ENCODE data around the gene CAMKK2.
"Not testable (repeated sequence)": the region's sequence is repeated elsewhere in the genome, so short reads cannot be mapped to it uniquely, and the experiment has no call there.

The CAMKK2 gene

GRCh38 chr12:121245951-121246350, 50.6 kb downstream of the CAMKK2 start:
- no peak for DNase-seq (ENCODE audit: low read depth)

DNA sequence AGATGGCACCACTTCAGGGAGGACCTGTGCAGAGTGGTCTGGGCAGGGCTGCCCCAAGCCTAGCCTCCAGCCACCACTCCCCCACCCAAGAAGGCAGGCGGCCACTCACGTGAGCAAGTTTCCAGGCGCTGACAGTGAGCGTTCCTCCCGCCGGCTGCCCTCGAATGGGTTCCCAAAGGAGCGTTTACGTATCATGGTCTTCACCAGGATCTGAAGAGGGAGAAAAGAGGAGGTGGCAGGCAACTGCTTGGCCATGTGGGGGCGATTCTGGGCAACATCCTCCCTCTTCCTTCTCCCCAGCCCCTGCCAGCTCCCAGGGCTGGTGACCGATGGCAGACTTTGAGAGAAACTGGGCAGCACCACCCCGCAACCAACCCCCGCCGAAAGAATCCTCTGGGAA, 51.5 kb downstream of the CAMKK2 start:
- no peak for DNase-seq (ENCODE audit: low read depth)

GRCh38 chr12:121241156-121241970, 55.1 kb downstream of the CAMKK2 start:
- DNase-seq (ENCODE audit: low read depth): no peak

DNA sequence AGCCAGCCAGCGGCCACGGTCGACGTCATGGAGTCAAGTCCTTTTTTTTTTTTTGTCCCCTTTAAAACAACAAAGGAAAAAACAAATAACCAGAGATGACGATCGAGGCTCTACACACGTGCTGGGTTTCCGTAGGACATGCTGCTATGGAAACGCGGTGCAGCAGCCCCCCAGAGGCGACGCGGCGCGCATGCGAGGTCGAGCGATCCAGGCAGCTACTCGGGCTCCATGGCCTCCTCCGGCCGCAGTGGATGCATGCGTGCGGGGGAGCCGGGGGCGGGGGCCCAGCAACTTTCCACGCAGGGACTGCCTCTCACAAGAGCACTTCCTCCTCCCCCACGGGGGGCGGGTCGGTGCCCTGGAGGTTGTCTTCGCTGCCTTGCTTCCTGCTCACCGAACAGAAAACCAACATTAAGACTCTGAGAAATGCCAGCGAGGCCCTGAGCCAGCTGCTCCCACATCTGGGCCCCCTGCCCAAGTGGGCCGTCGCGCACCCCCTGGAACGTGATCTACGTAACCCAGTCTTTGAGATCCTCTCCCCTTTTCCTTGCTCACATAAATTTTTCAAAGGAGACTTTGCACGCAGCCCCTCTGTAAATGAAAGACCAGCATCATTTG, 55.9 kb downstream of the CAMKK2 start:
- peak; percentile 85 for DNase-seq (ENCODE audit: low read depth)

DNA sequence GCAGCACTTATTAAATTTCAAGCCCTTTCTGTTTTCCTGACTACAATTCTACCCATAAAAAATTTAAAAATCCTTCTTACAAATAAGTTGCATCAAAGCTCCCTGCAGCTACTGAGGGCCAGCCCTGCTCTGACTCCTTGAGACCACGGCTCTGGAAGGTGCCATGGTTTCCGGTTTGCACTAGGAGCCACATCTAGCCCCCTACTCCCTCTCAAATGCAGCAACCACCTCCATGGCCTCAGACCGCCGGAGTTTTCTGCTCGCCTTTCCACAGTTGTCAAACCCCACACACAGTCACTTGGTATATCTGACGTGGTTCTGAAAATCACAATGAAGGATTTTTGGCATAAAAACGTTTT, 56.5 kb downstream of the CAMKK2 start:
- DNase-seq (ENCODE audit: low read depth): no peak

GRCh38 chr12:121239351-121240061, 57.0 kb downstream of the CAMKK2 start:
- DNase-seq (ENCODE audit: low read depth): no peak

DNA sequence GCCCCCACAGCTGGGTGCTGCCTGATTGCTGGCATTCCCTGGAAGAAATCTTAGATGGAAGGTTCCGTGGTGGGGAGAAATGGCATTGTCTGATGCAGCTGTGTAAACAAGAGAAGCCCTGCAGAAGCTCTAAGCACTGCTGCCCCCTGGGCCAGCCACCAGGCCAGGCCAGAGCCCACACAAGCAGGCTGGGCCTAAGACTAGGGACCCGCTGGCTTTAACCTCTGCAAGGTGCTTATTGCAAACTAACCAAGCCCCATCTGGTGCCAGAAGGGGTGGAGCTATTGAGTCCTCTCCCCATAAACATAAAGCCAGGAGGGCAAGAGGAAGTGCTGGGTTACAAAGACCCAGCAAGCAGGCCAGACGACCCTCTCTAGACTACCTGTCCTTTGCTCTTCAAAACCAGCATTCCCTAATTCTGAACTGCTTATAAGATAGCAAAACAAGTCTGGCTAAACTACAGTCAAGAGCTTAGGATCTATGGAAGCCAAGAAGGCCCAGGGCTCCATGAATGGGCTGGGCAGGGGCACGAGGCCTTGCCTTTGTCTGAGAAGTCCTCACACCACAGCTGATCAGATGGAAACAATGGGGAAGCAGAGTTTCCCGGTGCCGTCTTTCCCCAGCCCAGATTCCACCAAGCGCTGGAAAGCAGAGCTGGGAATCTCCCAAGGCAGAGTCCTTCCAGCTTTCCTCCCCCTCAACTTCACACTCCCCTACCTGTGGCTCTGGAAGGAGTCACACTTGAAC, 57.7 kb downstream of the CAMKK2 start:
- no peak for DNase-seq (ENCODE audit: low read depth)

DNA sequence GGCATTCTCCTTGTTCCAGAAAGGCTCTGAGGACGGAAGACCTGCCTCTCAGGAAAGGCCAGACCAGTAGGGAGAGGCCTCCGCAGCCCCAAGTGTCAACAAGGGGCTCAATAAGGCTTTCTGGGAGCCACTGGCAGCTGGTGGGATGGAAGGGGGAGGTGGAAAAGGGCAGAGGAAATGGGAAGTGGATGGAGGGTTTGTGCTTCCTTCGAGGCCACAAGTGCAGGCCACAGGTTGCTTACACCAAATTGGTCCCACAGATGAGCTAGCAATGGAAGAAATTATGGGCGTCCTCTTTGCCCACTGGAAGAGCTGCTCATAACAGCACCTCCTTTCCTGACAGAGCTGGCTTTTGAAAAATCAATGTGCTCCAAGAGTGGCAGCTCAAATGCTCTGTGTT, 58.4 kb downstream of the CAMKK2 start:
- DNase-seq (ENCODE audit: low read depth): no peak

DNA sequence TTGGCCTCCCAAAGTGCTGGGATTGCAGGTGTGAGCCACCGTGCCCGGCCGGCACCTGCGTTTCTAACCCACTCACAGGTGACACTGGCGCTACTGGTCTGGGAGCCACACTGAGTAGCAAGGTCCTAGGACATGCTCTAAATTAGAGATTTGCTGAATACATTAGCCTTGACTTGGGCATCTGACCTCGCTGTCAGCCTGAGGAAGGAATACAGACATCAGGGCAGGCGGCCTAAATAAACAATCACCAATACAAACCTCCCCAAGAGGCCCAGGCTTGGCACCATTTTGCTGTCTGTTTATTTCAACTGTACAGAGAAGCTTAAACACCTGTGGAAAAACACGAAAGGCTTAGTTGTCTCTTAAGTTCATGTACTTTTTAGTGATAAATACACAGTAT, 59.1 kb downstream of the CAMKK2 start:
- DNase-seq (ENCODE audit: low read depth): no peak

GRCh38 chr12:121236776-121237175, 59.7 kb downstream of the CAMKK2 start:
- DNase-seq (ENCODE audit: low read depth): no peak

DNA sequence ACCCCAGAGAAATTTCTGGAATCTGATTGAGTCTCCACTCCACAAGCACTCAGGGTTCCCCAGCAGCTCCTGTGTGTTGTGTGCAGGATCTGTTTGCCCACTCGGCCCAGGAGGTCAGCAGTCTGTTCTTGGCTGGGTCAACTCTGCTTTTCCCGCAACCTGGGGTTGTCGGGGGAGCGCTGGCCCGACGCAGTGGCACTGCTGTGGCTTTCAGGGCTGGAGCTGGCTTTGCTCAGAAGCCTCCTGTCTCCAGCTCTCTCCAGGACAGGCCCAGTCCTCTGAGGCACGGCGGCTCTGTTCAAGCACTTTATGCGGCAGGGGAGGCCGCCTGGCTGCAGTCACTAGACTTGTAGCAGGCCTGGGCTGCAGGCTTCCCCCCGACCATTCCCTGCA, 62.9 kb downstream of the CAMKK2 start:
- DNase-seq (ENCODE audit: low read depth): no peak

- DNase-seq (ENCODE audit: low read depth): no peak
Measured at GRCh38 chr12:121232977-121233627, 63.4 kb downstream of the CAMKK2 start.

- DNase-seq (ENCODE audit: low read depth): no peak
Measured at GRCh38 chr12:121232163-121232562, 64.3 kb downstream of the CAMKK2 start.

GRCh38 chr12:121230538-121230907, 66.0 kb downstream of the CAMKK2 start:
- DNase-seq (ENCODE audit: low read depth): no peak

- not testable (repeated sequence) for DNase-seq (ENCODE audit: low read depth)
Measured at GRCh38 chr12:121229826-121230537, 66.5 kb downstream of the CAMKK2 start.

GRCh38 chr12:121228919-121229665, 67.4 kb downstream of the CAMKK2 start:
- DNase-seq (ENCODE audit: low read depth): no peak

- no peak for DNase-seq (ENCODE audit: low read depth)
Measured at GRCh38 chr12:121227294-121227693, 69.2 kb downstream of the CAMKK2 start.

DNA sequence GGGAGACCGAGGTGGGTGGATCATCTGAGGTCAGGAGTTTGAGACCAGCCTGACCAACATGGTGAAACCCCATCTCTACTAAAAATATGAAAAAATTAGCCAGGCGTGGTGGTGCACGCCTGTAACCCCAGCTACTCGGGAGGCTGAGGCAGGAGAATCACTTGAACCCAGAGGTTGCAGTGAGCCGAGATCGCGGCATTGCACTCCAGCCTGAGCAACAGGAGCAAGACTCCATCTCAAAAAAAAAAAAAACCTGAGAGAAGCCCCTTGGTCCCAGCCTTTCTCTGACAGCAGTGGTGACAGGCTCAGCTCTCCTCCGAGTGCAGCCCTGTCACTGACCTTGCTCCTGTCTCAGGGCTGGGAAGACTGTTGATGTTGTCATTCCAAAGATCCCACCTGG, 69.6 kb downstream of the CAMKK2 start:
- not testable (repeated sequence) for DNase-seq (ENCODE audit: low read depth)

- DNase-seq (ENCODE audit: low read depth): no peak
Measured at GRCh38 chr12:121226399-121226798, 70.1 kb downstream of the CAMKK2 start.

- no peak for DNase-seq (ENCODE audit: low read depth)
Measured at GRCh38 chr12:121224591-121224990, 71.9 kb downstream of the CAMKK2 start.

Measured in stimulated activated CD8-positive, alpha-beta memory T cell treated with anti-CD3 and anti-CD28 coated beads, Interleukin-15, amount 100 ng/mL, for 1 hour (primary cell).